HepG2 (cell line): ENCODE data around the gene STMN3. TPM values are rescaled to one million over a fixed set of nuclear protein-coding genes. Genes with fewer than 3 reads are reported as not detected.

Source experiments
- AFF4 ChIP-seq: sonication (generic); formaldehyde crosslinking; IDR thresholded peaks from 2 replicates; pipeline ENCODE4 v1.4.0; 2020; ENCODE audit warnings: missing genetic modification reagents
- ARID3A ChIP-seq: IDR thresholded peaks from 2 replicates; pipeline ENCODE4 v1.6.1; 2012; ENCODE audit warnings: low read depth, low read length, improper control_type of control experiment
- BRD4 ChIP-seq: sonication (generic); formaldehyde crosslinking; IDR thresholded peaks from 2 replicates; pipeline ENCODE4 v1.4.0; 2020; ENCODE audit warnings: missing genetic modification reagents
- DR1 ChIP-seq: sonication (generic); formaldehyde crosslinking; IDR thresholded peaks from 2 replicates; pipeline ENCODE4 v1.8.0; 2021; ENCODE audit warnings: mild to moderate bottlenecking, missing genetic modification reagents, inconsistent platforms
- HNF4A ChIP-seq: sonication (generic); formaldehyde crosslinking; IDR thresholded peaks from 2 replicates; pipeline ENCODE4 v1.4.0; 2020; ENCODE audit warnings: missing genetic modification reagents
- ISX ChIP-seq: sonication (generic); formaldehyde crosslinking; conservative IDR thresholded peaks from 2 replicates; pipeline ENCODE4 v1.5.0; 2020; ENCODE audit warnings: missing genetic modification reagents
- KLF6 ChIP-seq: IDR thresholded peaks from 2 replicates; pipeline ENCODE4 v1.8.0; 2016; ENCODE audit warnings: missing biosample characterization, missing genetic modification reagents
- NRL ChIP-seq: sonication (generic); formaldehyde crosslinking; IDR thresholded peaks from 2 replicates; pipeline ENCODE4 v1.5.0; 2020; ENCODE audit warnings: missing genetic modification reagents, mild to moderate bottlenecking, moderate library complexity, borderline replicate concordance
- PRPF4 ChIP-seq: fragments of 200-400 bp; formaldehyde crosslinking; IDR thresholded peaks from 2 replicates; pipeline ENCODE4 v1.6.1; 2016; ENCODE audit warnings: low read length, low read depth; ENCODE audit not compliant: poor library complexity, severe bottlenecking
- RARG ChIP-seq: sonication (generic); formaldehyde crosslinking; IDR thresholded peaks from 2 replicates; pipeline ENCODE4 v1.4.0; 2020; ENCODE audit warnings: low read depth, mild to moderate bottlenecking, missing genetic modification reagents
- RBM22 ChIP-seq: fragments of 200-400 bp; formaldehyde crosslinking; optimal IDR thresholded peaks from 2 replicates; pipeline ENCODE3; 2017; ENCODE audit warnings: mild to moderate bottlenecking, low read length, moderate library complexity
- RELA ChIP-seq: sonication (generic); formaldehyde crosslinking; IDR thresholded peaks from 2 replicates; pipeline ENCODE4 v1.4.0; 2020; ENCODE audit warnings: missing genetic modification reagents
- SATB2 ChIP-seq: sonication (generic); formaldehyde crosslinking; IDR thresholded peaks from 2 replicates; pipeline ENCODE4 v1.5.0; 2020; ENCODE audit warnings: missing genetic modification reagents
- ZBTB2 ChIP-seq: sonication (generic); formaldehyde crosslinking; IDR thresholded peaks from 2 replicates; pipeline ENCODE4 v1.8.0; 2022; ENCODE audit warnings: low read depth, missing genetic modification reagents
- ZNF563 ChIP-seq: sonication (generic); formaldehyde crosslinking; IDR thresholded peaks from 2 replicates; pipeline ENCODE4 v1.8.0; 2022; ENCODE audit warnings: mild to moderate bottlenecking, moderate library complexity, missing genetic modification reagents
- ZNF574 ChIP-seq: sonication (generic); formaldehyde crosslinking; IDR thresholded peaks from 2 replicates; pipeline ENCODE4 v1.4.0; 2020; ENCODE audit warnings: missing genetic modification reagents
- ZNF614 ChIP-seq: IDR thresholded peaks from 2 replicates; pipeline ENCODE4 v1.6.1; 2018; ENCODE audit warnings: missing biosample characterization, missing genetic modification reagents, inconsistent platforms, borderline replicate concordance
- ZNF670 ChIP-seq: sonication (generic); formaldehyde crosslinking; IDR thresholded peaks from 2 replicates; pipeline ENCODE4 v1.8.0; 2022; ENCODE audit warnings: mild to moderate bottlenecking, missing genetic modification reagents, borderline replicate concordance
- ZNF788 ChIP-seq: sonication (generic); formaldehyde crosslinking; IDR thresholded peaks from 2 replicates; pipeline ENCODE4 v1.5.0; 2020; ENCODE audit warnings: mild to moderate bottlenecking, missing genetic modification reagents, borderline replicate concordance
- polyA plus RNA-seq, 8 experiments: library from polyadenylated mRNA; depleted of rRNA in 3 of 8; stranded (reverse) in 7 of 8; unstranded in 1 of 8; fragments of >200 nt; fragmentation: Illumina TruSeq in 4 of 8; extraction: Trizol in 4 of 8; gene quantifications; 2 replicates each; pipeline versions ENCODE4 v1.2.1 to v1.2.3, GENCODE V29; 2011 to 2016; ENCODE audit warnings: low read depth in 4 of 8, missing spikeins in 1 of 8, mixed read lengths in 1 of 8; ENCODE audit not compliant: insufficient read depth in 1 of 8
- total RNA-seq, 5 experiments: library from RNA; depleted of rRNA; stranded (reverse); fragments of >200 nt; fragmentation: Illumina TruSeq; extraction: Trizol; gene quantifications; 2 replicates each; pipeline ENCODE4 v1.2.3, GENCODE V29; 2016; ENCODE audit warnings: low read depth in 1 of 5

STMN3 gene
- total and polyA plus RNA-seq, 2 of the 13 experiments (the other 11 are each of a cell fraction or from before 2014, with no cell fraction given) = 21.0 to 48.3 TPM

- peak; percentile 92; the same call in 1 of the 2 replicates for TF ChIP-seq ZNF563 (CRISPR knock-in tag)
- TF ChIP-seq DR1 (CRISPR knock-in tag) = no peak
- TF ChIP-seq HNF4A (CRISPR knock-in tag) = no peak
- no peak for TF ChIP-seq SATB2 (CRISPR knock-in tag)
- peak; percentile 71; the same call in 1 of the 2 replicates for TF ChIP-seq KLF6 (CRISPR knock-in tag)
- no peak for TF ChIP-seq BRD4
- TF ChIP-seq ISX = no peak
- no peak for TF ChIP-seq RARG (CRISPR knock-in tag)
- no peak for TF ChIP-seq NRL (CRISPR knock-in tag)
- TF ChIP-seq RBM22 = no peak
- no peak for TF ChIP-seq ZBTB2
- no peak for TF ChIP-seq PRPF4
- no peak for TF ChIP-seq ARID3A
- TF ChIP-seq ZNF788 (CRISPR knock-in tag) = no peak
- TF ChIP-seq ZNF574 (CRISPR knock-in tag) = 0 out of 2 replicates have a peak, but pooled peaks have one; percentile 39
- no peak for TF ChIP-seq ZNF670 (CRISPR knock-in tag)
- TF ChIP-seq RELA (CRISPR knock-in tag) = peak; percentile 14; the same call in 1 of the 2 replicates
- no peak for TF ChIP-seq AFF4 (CRISPR knock-in tag)
- TF ChIP-seq ZNF614 (CRISPR knock-in tag) = peak; percentile 84; the same call in 1 of the 2 replicates
These were observed 11.3 kb downstream of the STMN3 start (continued) for GRCh38 chr20:63641792-63642523.
